GM04504 (cell line): ENCODE data around the gene TMEM178B.
"Not testable (repeated sequence)": the region's sequence is repeated elsewhere in the genome, so short reads cannot be mapped to it uniquely, and the experiment has no call there.

Source experiments
- DNase-seq: peaks from one replicate; pipeline ENCODE4 v3.0.0-alpha.2; 2012; ENCODE audit warnings: low read depth

The TMEM178B gene

DNA sequence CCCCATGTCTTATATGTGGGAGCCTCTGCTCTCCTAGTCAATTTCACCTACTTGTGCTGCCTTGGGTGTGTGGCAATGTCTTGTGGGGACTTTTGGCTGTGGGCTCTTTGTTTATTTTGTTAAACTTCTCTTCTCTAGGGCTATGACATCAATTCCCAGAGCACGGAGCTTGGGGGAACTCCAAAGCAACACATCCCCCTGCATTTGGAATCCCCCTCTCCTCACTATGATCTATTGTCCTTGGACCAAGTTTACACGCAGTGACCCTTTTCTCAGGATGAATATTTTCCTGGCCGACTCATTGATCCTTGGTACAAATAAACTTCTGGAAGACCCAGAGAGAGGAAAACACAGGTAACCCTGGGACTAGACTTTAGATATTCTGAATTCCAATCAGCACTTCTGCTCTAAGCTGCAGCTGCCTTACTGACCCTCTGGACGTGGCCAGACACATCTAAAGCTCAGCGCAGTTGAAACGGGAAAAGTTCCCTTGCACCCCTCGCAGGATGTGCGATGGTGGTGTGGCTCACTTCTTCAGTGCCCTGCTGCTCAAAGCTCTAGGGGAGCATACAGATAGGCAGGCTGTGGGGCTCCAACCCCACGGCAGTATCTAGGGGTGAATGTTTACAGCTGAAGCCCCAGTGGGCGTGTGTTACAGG lies 110.8 kb downstream of the TMEM178B start:
- DNase-seq, result no peak

DNA sequence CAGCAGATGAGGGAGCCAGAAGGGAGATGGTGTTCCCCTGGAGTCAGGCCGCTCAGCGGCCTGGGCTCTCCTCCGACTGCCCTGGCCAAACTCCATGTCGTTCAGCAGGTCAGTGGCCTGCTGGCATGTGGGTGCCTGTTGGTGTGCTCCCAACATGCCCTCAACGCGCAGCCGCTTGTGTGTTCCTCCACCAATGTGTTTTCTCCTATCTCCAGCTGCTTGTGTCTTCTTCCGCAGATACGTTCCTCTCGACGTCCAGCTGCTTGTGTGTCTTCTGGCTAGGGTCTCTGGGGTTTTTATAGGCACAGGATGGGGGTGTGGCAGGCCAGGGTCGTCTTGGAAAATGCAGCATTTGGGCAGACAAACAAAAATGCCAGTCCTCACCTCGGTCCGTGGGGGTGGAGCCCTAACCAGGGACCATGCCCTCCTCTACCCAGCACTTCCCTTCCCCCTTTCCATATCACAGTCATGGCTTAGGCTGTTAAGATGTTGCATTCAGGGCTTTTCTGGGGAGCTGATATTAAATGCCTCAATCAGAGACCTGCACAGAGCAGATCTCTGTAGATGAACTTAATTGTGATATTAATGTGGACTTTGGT lies 111.6 kb downstream of the TMEM178B start:
- no peak for DNase-seq

- DNase-seq, result no peak
Measured at GRCh38 chr7:141189231-141189630, 115.4 kb downstream of the TMEM178B start.

DNA sequence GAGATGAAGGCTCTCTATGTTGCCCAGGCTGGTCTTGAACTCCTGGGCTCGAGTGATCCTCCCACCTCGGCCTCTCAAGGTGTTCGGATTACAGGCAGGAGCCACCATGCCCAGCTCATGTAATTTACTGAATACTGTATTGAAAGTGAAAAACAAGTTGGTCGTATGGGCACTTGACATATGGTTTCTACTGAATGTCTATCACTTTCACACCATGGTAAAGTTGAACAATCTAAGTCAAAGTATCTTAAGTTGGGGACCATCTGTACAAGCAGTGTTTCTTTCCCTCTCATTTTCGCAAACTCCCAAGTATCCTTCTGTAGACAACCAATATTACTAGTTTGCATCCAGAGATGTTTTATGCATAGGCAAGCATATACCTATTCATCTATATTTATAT lies 116.6 kb downstream of the TMEM178B start:
- DNase-seq, result no peak

DNA sequence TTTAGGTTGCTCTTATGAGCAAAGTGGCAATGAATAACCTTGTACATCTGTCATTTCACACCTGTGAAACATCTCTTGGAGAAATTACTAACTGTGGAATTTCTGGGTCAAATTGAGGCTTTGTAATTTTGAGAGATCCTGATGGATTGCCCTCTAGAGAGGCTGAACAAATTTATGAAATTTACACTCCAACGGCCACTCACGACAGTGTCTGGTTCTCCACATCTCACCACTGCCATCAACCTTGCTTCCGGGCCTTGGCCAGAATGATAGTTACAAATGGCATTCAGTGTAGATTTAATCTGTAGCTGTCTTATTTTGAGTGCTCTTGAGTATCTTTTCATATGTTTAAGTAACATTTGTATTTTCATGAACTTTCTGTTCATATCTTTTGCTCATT lies 117.4 kb downstream of the TMEM178B start:
- no peak for DNase-seq

DNA sequence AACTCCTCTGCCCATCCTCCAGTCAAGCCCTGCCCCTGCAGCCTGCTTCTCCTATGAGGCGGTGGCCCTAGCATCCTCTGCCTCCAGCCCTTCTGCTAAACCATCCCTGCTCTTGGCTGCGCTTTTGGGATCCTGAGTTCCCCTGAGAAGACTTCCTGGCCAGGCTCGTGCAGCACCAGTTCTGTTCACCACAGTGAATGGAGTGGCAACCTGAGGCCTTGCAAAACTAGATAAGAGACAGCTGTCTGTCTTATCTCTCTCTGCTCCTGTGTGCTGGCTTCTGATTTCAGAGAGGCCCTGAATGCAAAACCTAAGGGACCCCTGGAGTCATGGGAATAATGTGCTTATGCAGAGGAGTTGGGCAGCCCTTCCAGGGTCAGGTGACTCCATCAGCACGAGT lies 119.2 kb downstream of the TMEM178B start:
- no peak for DNase-seq

GRCh38 chr7:141195722-141196121 lies 121.9 kb downstream of the TMEM178B start:
- not testable (repeated sequence) for DNase-seq

DNA sequence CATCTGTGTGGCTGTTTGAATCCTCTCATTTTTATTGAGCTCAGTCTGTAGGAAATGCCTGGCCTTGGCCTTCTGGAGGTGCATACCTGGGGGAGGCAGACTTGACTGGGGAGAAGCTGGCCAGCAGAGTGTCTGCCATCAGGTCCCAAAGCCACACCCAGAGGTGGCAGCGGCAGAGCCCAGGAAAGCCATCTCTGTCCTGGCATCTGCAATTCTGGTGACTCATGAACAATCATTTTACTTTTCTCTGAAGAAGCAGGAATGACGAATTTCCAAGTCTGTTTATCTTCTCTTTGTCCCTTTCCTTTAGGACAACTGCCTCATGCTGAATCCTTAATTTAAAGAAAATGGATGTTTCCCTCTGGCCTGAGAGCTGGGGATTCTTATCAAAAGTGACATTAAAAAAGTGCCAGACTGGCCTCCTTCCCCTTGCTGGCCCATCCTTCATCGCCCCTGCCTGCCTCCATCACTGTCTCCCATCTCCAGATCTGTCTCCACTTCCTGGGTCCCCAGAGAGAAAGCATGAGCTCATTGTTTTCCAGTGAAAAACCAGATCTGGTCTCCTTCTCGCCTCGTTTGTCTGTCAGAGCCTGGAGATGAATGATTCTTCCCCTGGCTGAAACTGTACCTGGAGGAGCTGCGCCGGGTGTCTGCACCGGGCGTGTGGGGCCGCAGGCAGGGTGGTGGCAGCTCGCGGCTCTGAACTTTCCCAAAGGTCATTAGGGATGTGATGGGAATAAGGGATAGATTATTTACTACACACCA lies 124.5 kb downstream of the TMEM178B start:
- no peak for DNase-seq

DNA sequence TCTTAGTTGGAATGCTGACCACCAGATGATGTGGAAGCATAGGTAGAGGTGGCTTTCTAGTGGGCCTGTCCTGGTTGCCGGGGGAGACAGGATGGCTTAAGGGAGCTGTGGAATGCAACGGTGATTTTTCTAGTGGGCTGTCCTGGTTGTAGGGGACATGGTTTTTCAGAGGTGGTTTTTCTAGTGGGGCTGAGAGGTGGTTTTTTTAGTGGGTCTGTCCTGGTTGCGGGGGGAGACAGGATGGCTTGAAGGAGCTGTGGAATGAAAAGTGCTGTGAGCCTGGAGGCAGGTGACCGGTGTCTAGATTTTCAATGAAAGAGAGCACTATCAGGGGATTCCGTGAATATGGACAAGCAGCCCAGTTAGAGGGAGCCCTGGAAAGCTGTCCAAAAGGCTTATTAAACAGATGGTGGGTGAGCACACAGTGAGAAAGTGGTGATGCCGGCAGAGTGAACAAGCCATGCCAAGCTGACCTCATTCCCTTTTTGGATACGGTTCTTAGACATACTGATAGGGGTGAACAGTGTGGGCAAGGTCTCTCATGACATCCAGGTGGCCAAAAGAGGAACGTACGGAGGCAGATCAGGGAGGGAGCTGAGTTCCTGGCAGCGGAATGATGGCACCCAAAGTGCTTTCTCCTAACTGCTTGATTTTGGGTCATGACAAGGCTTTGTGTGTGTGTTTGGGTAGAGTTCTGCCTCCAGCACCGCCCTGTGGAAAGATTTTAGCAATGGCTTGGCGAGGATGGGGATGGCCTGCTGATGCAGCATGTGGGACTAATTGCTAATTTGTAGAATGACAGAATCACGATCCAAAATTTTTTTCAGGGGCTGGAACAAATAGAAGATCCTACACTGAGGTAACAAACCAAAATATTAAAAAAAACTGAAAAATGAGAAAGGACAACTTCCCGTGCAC lies 126.6 kb downstream of the TMEM178B start:
- no peak for DNase-seq

- DNase-seq, result no peak
Measured at GRCh38 chr7:141201145-141201885, 127.5 kb downstream of the TMEM178B start.

DNA sequence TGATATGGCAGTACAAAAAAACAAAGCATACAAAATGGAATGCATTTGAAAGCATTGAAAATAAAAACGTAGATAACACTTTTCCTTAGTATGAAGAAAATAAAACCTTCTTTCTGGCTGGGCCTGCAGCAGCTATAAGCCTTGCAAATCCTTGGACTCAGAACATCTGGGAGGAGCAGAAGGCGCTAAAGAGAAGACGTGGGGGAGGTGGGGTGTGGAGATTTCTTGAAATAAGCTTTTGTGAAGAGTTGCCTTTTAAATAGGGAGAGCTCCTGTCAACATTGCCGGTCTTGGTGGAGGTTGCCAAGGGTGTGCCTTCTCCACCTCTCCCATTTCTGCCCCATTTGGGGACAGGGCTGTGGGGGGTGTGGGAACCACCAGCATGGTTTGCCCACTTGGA lies 128.7 kb downstream of the TMEM178B start:
- DNase-seq, result no peak

DNA sequence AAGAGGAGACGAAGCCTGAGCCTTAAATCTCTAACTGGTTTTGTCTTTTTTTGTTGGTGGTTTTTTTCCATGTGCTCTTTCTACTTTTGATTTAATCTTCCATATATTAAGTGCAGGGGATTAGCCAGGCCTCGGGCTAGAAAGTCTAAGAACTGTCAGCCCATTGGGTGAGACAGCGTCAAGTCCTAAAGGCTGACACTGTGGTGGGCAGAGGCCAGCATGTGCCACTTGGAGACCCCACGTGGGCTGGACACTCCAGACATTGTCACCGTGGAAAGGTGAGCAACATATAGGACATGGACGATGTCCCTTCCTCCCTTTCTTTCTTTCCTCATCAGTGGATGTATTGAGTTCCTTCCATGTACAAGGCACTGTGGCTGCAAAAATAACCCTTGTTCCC lies 129.3 kb downstream of the TMEM178B start:
- DNase-seq, result no peak

DNA sequence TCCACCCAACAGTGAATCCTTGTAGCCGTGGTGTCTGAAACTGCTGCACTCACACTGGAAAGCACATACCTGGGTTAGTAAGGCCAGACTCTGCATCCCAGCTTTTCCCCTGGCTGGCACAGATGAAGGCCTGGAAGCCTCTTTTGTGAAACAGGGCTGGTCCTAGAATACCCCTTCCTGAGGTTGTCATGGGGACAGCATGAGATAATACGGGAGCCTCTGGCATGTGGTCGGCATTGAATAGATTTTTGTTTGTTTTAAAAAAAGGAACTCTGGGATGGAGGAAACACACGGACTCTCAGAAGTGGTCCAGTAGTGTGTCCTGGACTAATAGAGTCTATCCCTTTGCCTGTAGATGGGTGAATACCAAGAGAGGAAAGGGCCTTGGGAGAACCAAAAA lies 129.7 kb downstream of the TMEM178B start:
- DNase-seq, result no peak

DNA sequence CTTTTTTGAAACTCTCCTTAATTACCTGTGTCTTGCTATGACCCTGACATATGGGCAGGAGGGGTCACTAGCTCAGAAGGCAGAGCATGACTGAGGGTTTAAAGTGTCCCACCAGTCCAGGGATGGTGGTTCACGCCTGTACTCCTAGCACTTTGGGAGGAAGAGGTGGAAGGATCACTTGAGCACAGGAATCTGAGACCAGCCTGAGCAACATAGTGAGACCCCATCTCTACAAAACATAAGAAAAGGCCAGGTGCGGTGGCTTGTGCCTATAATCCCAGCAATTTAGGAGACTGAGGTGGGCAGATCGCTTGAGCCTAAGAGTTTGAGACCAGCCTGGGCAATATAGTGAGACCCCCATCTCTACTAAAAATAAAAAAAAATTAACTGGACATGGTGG lies 133.8 kb downstream of the TMEM178B start:
- no peak for DNase-seq

GRCh38 chr7:141208539-141208938 lies 134.7 kb downstream of the TMEM178B start:
- DNase-seq, result no peak

DNA sequence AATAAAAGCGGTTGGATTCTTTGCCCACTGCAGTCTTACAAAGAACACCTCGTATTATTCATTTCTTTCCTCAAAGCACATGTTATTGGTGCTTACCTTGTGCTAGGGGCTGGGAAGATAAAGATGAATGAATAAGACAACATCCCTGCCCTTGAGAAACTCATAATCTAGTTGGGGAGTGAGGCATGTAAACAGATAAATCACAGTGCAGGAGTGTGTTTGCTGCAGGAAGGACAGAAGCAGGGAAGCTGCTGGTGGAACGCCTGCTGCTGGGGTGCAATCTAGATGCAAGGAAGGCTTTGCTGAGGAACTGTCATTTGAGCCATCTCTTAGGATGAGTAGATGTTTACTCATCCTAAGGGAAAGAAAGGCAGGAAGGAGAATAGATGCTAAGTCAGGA lies 135.6 kb downstream of the TMEM178B start:
- DNase-seq, result no peak

- DNase-seq, result no peak
Measured at GRCh38 chr7:141210862-141211261, 137.0 kb downstream of the TMEM178B start.

DNA sequence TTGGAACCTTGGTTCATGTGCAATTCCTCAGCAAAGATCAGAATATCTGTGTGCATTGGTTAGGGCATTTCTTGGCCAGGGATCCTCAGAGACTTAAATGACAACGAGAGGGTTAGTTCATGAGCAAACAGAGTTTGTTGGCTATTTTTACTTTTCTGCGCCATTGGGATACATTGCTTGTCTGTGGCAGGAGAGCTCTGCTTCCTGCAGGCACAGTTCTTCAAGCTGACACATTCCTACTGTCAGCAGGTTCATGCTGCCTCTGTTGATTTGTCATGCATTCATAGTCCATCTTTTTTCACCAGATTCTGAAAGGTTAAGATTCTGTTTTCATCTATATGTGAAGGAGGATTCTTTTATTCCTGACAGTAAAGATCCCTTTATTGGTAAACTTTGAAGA lies 139.4 kb downstream of the TMEM178B start:
- DNase-seq, result no peak

- DNase-seq, result no peak
Measured at GRCh38 chr7:141217938-141218337, 144.1 kb downstream of the TMEM178B start.

DNA sequence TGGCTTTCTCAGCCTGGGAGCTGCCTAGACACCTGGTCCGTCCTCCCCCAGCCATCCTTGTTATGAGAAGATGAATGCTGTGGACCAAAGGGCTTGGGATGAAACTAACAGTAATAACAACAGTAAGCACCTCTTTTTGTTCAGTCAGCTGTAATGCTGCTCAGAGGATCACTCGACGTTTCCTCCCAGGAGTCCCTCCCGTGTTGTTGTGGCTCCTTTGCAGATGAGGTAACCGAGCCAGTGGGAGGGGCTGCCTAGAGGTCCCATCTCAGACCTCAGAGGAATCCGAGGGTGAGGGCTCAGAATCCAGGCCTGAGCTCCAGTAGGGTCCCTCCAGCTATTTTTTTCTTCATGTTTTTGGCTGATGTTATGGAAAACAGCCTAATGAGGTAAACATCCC lies 145.1 kb downstream of the TMEM178B start:
- no peak for DNase-seq

- DNase-seq, result no peak
Measured at GRCh38 chr7:141220263-141220880, 146.5 kb downstream of the TMEM178B start.
